H1 (cell line): Measurements from ENCODE around the gene TBC1D13. TPM values are rescaled to one million over a fixed set of nuclear protein-coding genes. Genes with fewer than 3 reads are reported as not detected.

ENCODE experiments used
- CTCF ChIA-PET: fragments of 300-600 bp; sonication (Branson Sonifier 250); formaldehyde crosslinking; loops from one replicate; lab custom pipeline; 2021; ENCODE audit not compliant: partially characterized antibody; lab: Charles Lee
- POLR2A ChIA-PET: fragments of 300-600 bp; sonication (Branson Sonifier 250); formaldehyde crosslinking; loops from one replicate; lab custom pipeline; 2021; ENCODE audit warnings: inconsistent platforms; ENCODE audit not compliant: partially characterized antibody; lab: Charles Lee
- DNase-seq, 2 experiments: peaks; one replicate each; pipeline versions ENCODE4 v3.0.0 to v3.0.0-alpha.2; 2010 to 2022; ENCODE audit warnings: low spot score in 2 of 2, low read depth in 1 of 2, mixed read lengths in 1 of 2
- FAIRE-seq: peaks from 2 replicates; lab custom pipeline; 2011; peaks lifted over from hg19 to GRCh38; lab: Jason Lieb, UNC
- H2AFZ ChIP-seq: 2 replicates; pipeline ENCODE4 v1.8.1; 2012; ENCODE audit warnings: low read length, inconsistent platforms
- H2AK5ac ChIP-seq: 2 replicates; pipeline ENCODE4 v1.6.1; 2013; ENCODE audit warnings: low read depth, low read length
- H2BK120ac ChIP-seq: replicated peaks from 2 replicates; pipeline ENCODE3; 2013; ENCODE audit warnings: low read depth, low read length, inconsistent platforms
- H2BK12ac ChIP-seq: 2 replicates; pipeline ENCODE4 v1.6.1; 2013; ENCODE audit warnings: low read depth, low read length
- H2BK15ac ChIP-seq: 2 replicates; pipeline ENCODE4 v1.6.1; 2013; ENCODE audit warnings: low read length
- H2BK20ac ChIP-seq: 2 replicates; pipeline ENCODE4 v1.6.1; 2013; ENCODE audit warnings: low read length
- H2BK5ac ChIP-seq: 2 replicates; pipeline ENCODE4 v1.6.1; 2013; ENCODE audit warnings: low read depth, low read length
- H3K14ac ChIP-seq: 2 replicates; pipeline ENCODE4 v1.6.1; 2013; ENCODE audit warnings: inconsistent platforms; ENCODE audit not compliant: insufficient read length
- H3K18ac ChIP-seq: 2 replicates; pipeline ENCODE4 v1.6.1; 2013; ENCODE audit warnings: low read length; ENCODE audit errors: extremely low read depth
- H3K23ac ChIP-seq: 2 replicates; pipeline ENCODE4 v1.6.1; 2013; ENCODE audit warnings: inconsistent platforms; ENCODE audit not compliant: insufficient read length
- H3K23me2 ChIP-seq: 2 replicates; pipeline ENCODE4 v1.6.1; 2013; ENCODE audit warnings: low read depth, low read length
- H3K27ac ChIP-seq: 2 replicates; pipeline ENCODE4 v1.6.1; 2011; ENCODE audit warnings: low read depth, low read length, inconsistent platforms
- H3K27me3 ChIP-seq, 4 experiments: replicated peaks in 1 of 4; 1 replicate in 1 of 4; 2 replicates in 3 of 4; pipeline versions ENCODE4 v1.6.1 to v1.8.1; 2011 to 2013; ENCODE audit warnings: low read length in 3 of 4, mild to moderate bottlenecking in 3 of 4, inconsistent platforms in 2 of 4, mixed read lengths in 2 of 4, moderate library complexity in 1 of 4; ENCODE audit not compliant: control insufficient read depth in 3 of 4, insufficient read depth in 3 of 4; ENCODE audit errors: extremely low read depth in 1 of 4
- H3K36me3 ChIP-seq, 4 experiments: 2 replicates each; pipeline versions ENCODE4 v1.6.1 to v1.8.1; 2011 to 2013; ENCODE audit warnings: mild to moderate bottlenecking in 4 of 4, low read length in 3 of 4, moderate library complexity in 2 of 4, control low read depth in 1 of 4, inconsistent platforms in 1 of 4; ENCODE audit not compliant: insufficient read depth in 4 of 4, control insufficient read depth in 2 of 4
- H3K4ac ChIP-seq: replicated peaks from 2 replicates; pipeline ENCODE3; 2013; ENCODE audit warnings: low read length, low read depth, mixed read lengths, inconsistent platforms; ENCODE audit not compliant: insufficient read length
- H3K4me1 ChIP-seq, 4 experiments: replicated peaks in 1 of 4; 1 replicate in 1 of 4; 2 replicates in 3 of 4; pipeline versions ENCODE4 v1.6.1 to v1.8.1; 2011 to 2013; ENCODE audit warnings: low read length in 3 of 4, inconsistent platforms in 2 of 4, mixed read lengths in 1 of 4; ENCODE audit not compliant: insufficient read depth in 4 of 4, control insufficient read depth in 3 of 4
- H3K4me2 ChIP-seq, 2 experiments: 2 replicates each; pipeline versions ENCODE4 v1.6.1 to v1.8.1; 2011 to 2013; ENCODE audit warnings: low read depth in 2 of 2, low read length in 2 of 2, control low read depth in 1 of 2, inconsistent platforms in 1 of 2, mild to moderate bottlenecking in 1 of 2; ENCODE audit not compliant: insufficient read depth in 1 of 2
- H3K4me3 ChIP-seq, 4 experiments: fragments of 200-600, 300-600 bp in 1 of 4; sonication (generic), shearing (Covaris generic), sonication (Bioruptor Twin) in 1 of 4; 2 replicates each; pipeline versions ENCODE4 v1.5.1 to v1.8.1; 2011 to 2016; ENCODE audit warnings: low read length in 4 of 4, low read depth in 3 of 4, control low read depth in 2 of 4, inconsistent platforms in 2 of 4, mild to moderate bottlenecking in 2 of 4, mixed read lengths in 1 of 4, moderate library complexity in 1 of 4; ENCODE audit not compliant: insufficient read depth in 2 of 4; ENCODE audit errors: extremely low read depth in 1 of 4
- H3K56ac ChIP-seq: replicated peaks from 2 replicates; pipeline ENCODE3; 2013; ENCODE audit warnings: low read depth, mild to moderate bottlenecking, mixed read lengths, low read length, inconsistent platforms; ENCODE audit not compliant: insufficient read length
- H3K79me1 ChIP-seq: 2 replicates; pipeline ENCODE4 v1.6.1; 2013; ENCODE audit warnings: low read depth, low read length, control low read depth
- H3K79me2 ChIP-seq, 2 experiments: 2 replicates each; pipeline versions ENCODE4 v1.6.1 to v1.8.1; 2012 to 2013; ENCODE audit warnings: low read length in 2 of 2, mild to moderate bottlenecking in 2 of 2, inconsistent platforms in 1 of 2; ENCODE audit not compliant: insufficient read depth in 2 of 2, control insufficient read depth in 1 of 2
- H3K9ac ChIP-seq, 4 experiments: replicated peaks in 1 of 4; 1 replicate in 1 of 4; 2 replicates in 3 of 4; pipeline versions ENCODE4 v1.6.1 to v1.8.1; 2011 to 2013; ENCODE audit warnings: low read depth in 3 of 4, low read length in 3 of 4, control low read depth in 2 of 4, mild to moderate bottlenecking in 2 of 4, moderate library complexity in 2 of 4, inconsistent platforms in 1 of 4; ENCODE audit errors: extremely low read depth in 1 of 4
- H3K9me3 ChIP-seq, 2 experiments: 2 replicates each; pipeline versions ENCODE4 v1.6.1 to v1.8.1; 2012 to 2013; ENCODE audit warnings: mild to moderate bottlenecking in 2 of 2, moderate library complexity in 2 of 2, control low read depth in 1 of 2, inconsistent platforms in 1 of 2, low read depth in 1 of 2, low read length in 1 of 2, mixed read lengths in 1 of 2; ENCODE audit not compliant: insufficient read depth in 2 of 2
- H4K20me1 ChIP-seq, 2 experiments: replicated peaks in 1 of 2; 2 replicates each; pipeline versions ENCODE3 to v1.8.1; 2011 to 2013; ENCODE audit warnings: inconsistent platforms in 2 of 2, low read length in 2 of 2, mild to moderate bottlenecking in 1 of 2; ENCODE audit not compliant: insufficient read depth in 2 of 2, control insufficient read depth in 1 of 2
- H4K5ac ChIP-seq: 2 replicates; pipeline ENCODE4 v1.6.1; 2013; ENCODE audit warnings: low read length, low read depth, mixed read lengths, inconsistent platforms; ENCODE audit not compliant: insufficient read length
- H4K8ac ChIP-seq: 2 replicates; pipeline ENCODE4 v1.8.0; 2013; ENCODE audit warnings: mild to moderate bottlenecking, moderate library complexity, low read length, inconsistent platforms; ENCODE audit not compliant: insufficient read depth; ENCODE audit errors: extremely low read depth
- H4K91ac ChIP-seq: replicated peaks from 2 replicates; pipeline ENCODE3; 2013; ENCODE audit warnings: low read length, mixed read lengths, inconsistent platforms; ENCODE audit not compliant: insufficient read length
- CBX5 ChIP-seq: fragments of 300-800, 300-1000 bp; sonication (generic); IDR thresholded peaks from 2 replicates; pipeline ENCODE4 v1.7.1; 2016; ENCODE audit warnings: antibody characterized with exemption, low read length, low read depth
- HDAC2 ChIP-seq, 2 experiments: fragments of 300-600 bp in 1 of 2; sonication (generic) in 1 of 2; IDR thresholded peaks; 2 replicates each; pipeline ENCODE4 v1.6.1; 2011 to 2012; ENCODE audit warnings: low read depth in 2 of 2, low read length in 2 of 2, mild to moderate bottlenecking in 2 of 2, moderate library complexity in 2 of 2, borderline replicate concordance in 1 of 2, inconsistent platforms in 1 of 2
- NANOG ChIP-seq: IDR thresholded peaks from 2 replicates; pipeline ENCODE4 v1.6.1; 2011; ENCODE audit warnings: low read length, low read depth, mild to moderate bottlenecking, inconsistent platforms; ENCODE audit not compliant: insufficient read depth, poor library complexity, severe bottlenecking
- RAD21 ChIP-seq, 2 experiments: IDR thresholded peaks in 1 of 2; conservative IDR thresholded peaks in 1 of 2; 2 replicates each; pipeline ENCODE4 v1.6.1; 2011; ENCODE audit warnings: low read depth in 2 of 2, low read length in 2 of 2, improper control_type of control experiment in 1 of 2, inconsistent platforms in 1 of 2, mild to moderate bottlenecking in 1 of 2, moderate library complexity in 1 of 2
- SIN3A ChIP-seq, 2 experiments: IDR thresholded peaks in 1 of 2; conservative IDR thresholded peaks in 1 of 2; 2 replicates each; pipeline ENCODE4 v1.6.1; 2011 to 2012; ENCODE audit warnings: low read length in 2 of 2, improper control_type of control experiment in 1 of 2, low read depth in 1 of 2, mild to moderate bottlenecking in 1 of 2
- SIRT6 ChIP-seq: IDR thresholded peaks from one replicate; pipeline ENCODE4 v1.7.1; 2012; ENCODE audit warnings: low read length, inconsistent platforms
- SP1 ChIP-seq: IDR thresholded peaks from 2 replicates; pipeline ENCODE4 v1.6.1; 2011; ENCODE audit warnings: low read depth, low read length
- SP2 ChIP-seq: IDR thresholded peaks from 2 replicates; pipeline ENCODE4 v1.6.1; 2012; ENCODE audit warnings: mild to moderate bottlenecking, low read length, inconsistent platforms
- SRF ChIP-seq: IDR thresholded peaks from 2 replicates; pipeline ENCODE4 v1.6.1; 2011; ENCODE audit warnings: mild to moderate bottlenecking, low read depth, low read length, moderate library complexity
- YY1 ChIP-seq: IDR thresholded peaks from 2 replicates; pipeline ENCODE4 v1.6.1; 2011; ENCODE audit warnings: low read depth, mild to moderate bottlenecking, low read length
- ZNF274 ChIP-seq: IDR thresholded peaks from 2 replicates; pipeline ENCODE4 v1.7.0; 2012; ENCODE audit warnings: low read length, borderline replicate concordance; ENCODE audit errors: extremely low read depth
- WGBS, 2 experiments: shearing (Covaris generic) in 1 of 2; methylation state at CpG; one replicate each; pipeline versions ENCODE4 v1.1.6 to v1.1.7; 2013 to 2015; ENCODE audit warnings: low lambda C conversion rate in 2 of 2, mixed read lengths in 2 of 2, inconsistent platforms in 1 of 2, low coverage in 1 of 2, missing lambda C conversion rate in 1 of 2; ENCODE audit not compliant: insufficient replicate concordance in 2 of 2, insufficient coverage in 1 of 2, insufficient read length in 1 of 2; ENCODE audit errors: extremely low coverage in 1 of 2, missing lambda C conversion rate in 1 of 2; 5-methylcytosine and 5-hydroxymethylcytosine counted together
- polyA plus RNA-seq, 7 experiments: library from polyadenylated mRNA; depleted of rRNA in 3 of 7; stranded (reverse) in 5 of 7; unstranded in 2 of 7; fragments of >200 nt in 5 of 7; fragments of 200-250 nt in 2 of 7; gene quantifications; 1 replicate in 5 of 7; 2 replicates in 1 of 7; 4 replicates in 1 of 7; pipeline versions ENCODE4 v1.2.1 to v1.2.3, GENCODE V29; 2011 to 2013; ENCODE audit warnings: missing spikeins in 2 of 7, mixed read lengths in 2 of 7
- total RNA-seq: library from RNA; stranded (reverse); fragmentation: NEBNext Ultra II Directional; extraction: Animal tissue kit (Norgen Biotek cat#: 25700); gene quantifications from 2 replicates; pipeline ENCODE4 v1.2.1, GENCODE V29; 2021

Gene TBC1D13
- total and polyA plus RNA-seq, 2 of the 8 experiments (the other 6 are each of a cell fraction or from before 2014, with no cell fraction given): 21.3 to 24.7 TPM

- H4K91ac ChIP-seq: no peak overlapping the region
- POLR2A ChIA-PET: interaction anchor here (0.5 to 3.4 kb wide), 15 partner anchors 9 to 392 kb away, joined by 3 to 20 read pairs (median 4); partner anchors contain the start of genes ENDOG and ZDHHC12
- no peak for TF ChIP-seq SRF
- TF ChIP-seq SP2: no peak
- TF ChIP-seq ZNF274: no peak
- TF ChIP-seq SP1: no peak
- no peak for TF ChIP-seq RAD21 (IDR thresholded peaks at IDR 0.05 in 1 of 2, conservative IDR thresholded peaks at IDR 0.05 in 1 of 2; ENCODE audit: low read depth in 2 of 2, low read length in 2 of 2)
- no peak for TF ChIP-seq SIRT6
- TF ChIP-seq CBX5: no peak
- no peak for TF ChIP-seq YY1
- TF ChIP-seq NANOG: no peak
- no peak for TF ChIP-seq HDAC2 (IDR thresholded peaks at IDR 0.05; ENCODE audit: borderline replicate concordance in 1 of 2, low read depth in 2 of 2, low read length in 2 of 2)
- no peak for TF ChIP-seq SIN3A (conservative IDR thresholded peaks at IDR 0.05 in 1 of 2, IDR thresholded peaks at IDR 0.05 in 1 of 2; ENCODE audit: low read depth in 1 of 2, low read length in 2 of 2)
Measured at GRCh38 chr9:128770286-128771030, 16.6 kb upstream of the TBC1D13 start.

More at GRCh38 chr9:128770286-128771030, 16.6 kb upstream of the TBC1D13 start:
- Histone ChIP-seq H2AFZ (no peak overlapping the region), H4K8ac (no peak overlapping the region), H2AK5ac (peak overlapping the region; percentile 53; the same call in 1 of the 2 replicates), H3K9ac (peak overlapping the region in 3 of 4 experiments; percentile 87 to 95 (median 90); a peak in 5 of 7 replicates), H3K36me3 (no peaks in the 10 kb centered on the region; a peak in 1 of 8 replicates), H3K27ac (no peak overlapping the region), H2BK15ac (no peak overlapping the region), H3K4ac (no peak overlapping the region), H4K20me1 (peaks cover 0 to 3% of the 10 kb centered on the region in 2 experiments), H3K14ac (no peak overlapping the region), H3K79me2 (peaks cover 0 to 12% of the 10 kb centered on the region in 2 experiments; a peak in 2 of 4 replicates), H3K4me2 (peak overlapping the region; percentile 85 to 98), H3K23ac (no peak overlapping the region), H2BK20ac (no peak overlapping the region), H3K27me3 (no peaks in the 10 kb centered on the region), H4K5ac (no peak overlapping the region), H3K4me3 (peak overlapping the region; percentile 75 to 97 (median 90)), H3K4me1 (peaks cover 0 to 3% (median 1%) of the 10 kb centered on the region in 4 experiments; a peak in 3 of 7 replicates), H3K18ac (no peak overlapping the region), H3K79me1 (peaks cover 3% of the 10 kb centered on the region; the same call in 1 of the 2 replicates), H2BK5ac (no peak overlapping the region; the same call in 1 of the 2 replicates), H2BK120ac (no peak overlapping the region), H2BK12ac (no peak overlapping the region), H3K23me2 (peaks cover 12% of the 10 kb centered on the region; the same call in 1 of the 2 replicates), H3K9me3 (no peaks in the 10 kb centered on the region), H3K56ac (no peak overlapping the region)
- 87% methylated on average over 11 of the region's 11 CpGs; no CpG with 5 or more reads in 1 of the 2 experiments for WGBS, 2 experiments
- FAIRE-seq (no peak), DNase-seq (no peak)
- CTCF ChIA-PET: interaction anchor here (0.8 to 3.4 kb wide), 12 partner anchors 8 to 258 kb away, joined by 3 to 18 read pairs (median 4); partner anchors contain the start of genes SH3GLB2 and TBC1D13
